Sigmoid colon (tissue), 7 donors: ENCODE results near the gene TUBG2. TPM values are rescaled to one million over a fixed set of nuclear protein-coding genes. Genes with fewer than 3 reads are reported as not detected.

Experiments
- DNase-seq: peaks from one replicate; pipeline ENCODE4 v3.0.0-alpha.2; 2019
- H3K27ac ChIP-seq, 4 donors: fragments of 200-600 bp; sonication (generic); one replicate each; pipeline ENCODE4 v1.5.1; 2016 to 2019; ENCODE audit warnings: mild to moderate bottlenecking in 1 of 4
- H3K27me3 ChIP-seq, 3 donors: fragments of 200-600 bp; sonication (generic); one replicate each; pipeline ENCODE4 v1.5.1; 2019; ENCODE audit warnings: mild to moderate bottlenecking in 1 of 3
- H3K36me3 ChIP-seq, 4 donors: fragments of 200-600 bp; sonication (generic); one replicate each; pipeline ENCODE4 v1.5.1; 2016 to 2019
- H3K4me1 ChIP-seq, 4 donors: fragments of 200-600 bp; sonication (generic); one replicate each; pipeline ENCODE4 v1.5.1; 2017 to 2019
- H3K4me3 ChIP-seq, 4 donors: fragments of 200-600 bp; sonication (generic); one replicate each; pipeline ENCODE4 v1.5.1; 2017 to 2019; ENCODE audit warnings: mild to moderate bottlenecking in 2 of 4, moderate library complexity in 1 of 4
- H3K9me3 ChIP-seq, 4 donors: fragments of 200-600 bp in 3 of 4; sonication (generic) in 3 of 4; one replicate each; pipeline versions ENCODE4 v1.5.1 to v1.6.1; 2013 to 2019
- CTCF ChIP-seq, 4 experiments: fragments of 450-650 bp in 3 of 4; fragments of 200-600 bp in 1 of 4; IDR thresholded peaks; one replicate each; pipeline ENCODE4 v1.5.1; 2016 to 2019; ENCODE audit warnings: antibody characterized with exemption in 4 of 4, mild to moderate bottlenecking in 3 of 4, moderate library complexity in 2 of 4
- EP300 ChIP-seq, 4 donors: sonication (generic); formaldehyde crosslinking; IDR thresholded peaks; one replicate each; pipeline ENCODE4 v1.6.1; 2017; ENCODE audit warnings: antibody characterized with exemption in 4 of 4
- POLR2A ChIP-seq, 2 donors: fragments of 450-650 bp; IDR thresholded peaks; one replicate each; pipeline ENCODE4 v1.6.1; 2016; ENCODE audit warnings: antibody characterized with exemption in 2 of 2, mild to moderate bottlenecking in 2 of 2, moderate library complexity in 2 of 2
- POLR2AphosphoS5 ChIP-seq, 4 donors: sonication (generic); formaldehyde crosslinking; IDR thresholded peaks; one replicate each; pipeline ENCODE4 v1.6.1; 2017; ENCODE audit warnings: antibody characterized with exemption in 4 of 4
- WGBS, 2 donors: extraction: QIAGEN DNeasy Blood & Tissue Kit; methylation state at CpG; one replicate each; pipeline ENCODE4 v1.1.7; 2013; 5-methylcytosine and 5-hydroxymethylcytosine counted together
- intact Hi-C: fragments of 100-400 bp; cut with DNase I; formaldehyde crosslinking; loops from one replicate; pipeline ENCODE4 v1.15.1; 2023
- polyA plus RNA-seq, 3 donors: library from polyadenylated mRNA; stranded (reverse); fragments of 200-250 nt; gene quantifications; one replicate each; pipeline ENCODE4 v1.2.3, GENCODE V29; 2013
- total RNA-seq, 4 donors: library from RNA; depleted of rRNA; stranded (reverse); fragments of >200 nt; gene quantifications; one replicate each; pipeline ENCODE4 v1.1.0, GENCODE V29; 2016
- donor health status: healthy with polysubstance abuse.
- donor health status: Bipolar disorder and iron deficiency.
- donor health status: healthy.

TUBG2 gene
- total and polyA plus RNA-seq, 7 donors = 1.2 to 57.3 (median 28.0) TPM

- Histone ChIP-seq H3K4me3 (no peak overlapping the region), H3K36me3 (no peaks in the 10 kb centered on the region), H3K27ac (no peak overlapping the region), H3K9me3 (no peaks in the 10 kb centered on the region), H3K27me3 (no peaks in the 10 kb centered on the region), H3K4me1 (no peaks in the 10 kb centered on the region)
- TF ChIP-seq CTCF (IDR thresholded peaks at IDR 0.05) = no peak
- TF ChIP-seq EP300 (IDR thresholded peaks at IDR 0.05) = no peak
- intact Hi-C loops = no loop called here
- WGBS, 2 donors = 75 to 80% methylated on average over 3 of the region's 3 CpGs
- no peak for DNase-seq
Observed at GRCh38 chr17:42629411-42630009, 29.6 kb upstream of the TUBG2 start.

- Histone ChIP-seq H3K4me3 (no peak overlapping the region), H3K4me1 (no peaks in the 10 kb centered on the region), H3K36me3 (no peaks in the 10 kb centered on the region), H3K27ac (no peak overlapping the region), H3K27me3 (no peaks in the 10 kb centered on the region), H3K9me3 (no peaks in the 10 kb centered on the region)
- intact Hi-C loops = no loop called here
- TF ChIP-seq CTCF (IDR thresholded peaks at IDR 0.05) (no peak), EP300 (IDR thresholded peaks at IDR 0.05) (no peak), POLR2A (IDR thresholded peaks at IDR 0.05) (no peak), POLR2AphosphoS5 (IDR thresholded peaks at IDR 0.05) (no peak)
- 49 to 77% methylated on average over 9 of the region's 9 CpGs for WGBS, 2 donors
- no peak for DNase-seq
Observed at GRCh38 chr17:42632949-42633444, 26.1 kb upstream of the TUBG2 start.

- intact Hi-C loops = no loop called here
- H3K27ac ChIP-seq = no peak overlapping the region
- H3K4me3 ChIP-seq = no peak overlapping the region
- 78 to 81% methylated on average over 6 of the region's 7 CpGs for WGBS, 2 donors
- DNase-seq = no peak
- no peaks in the 10 kb centered on the region for H3K36me3 ChIP-seq
- no peaks in the 10 kb centered on the region for H3K9me3 ChIP-seq
- H3K27me3 ChIP-seq = no peaks in the 10 kb centered on the region
- H3K4me1 ChIP-seq = no peaks in the 10 kb centered on the region
- TF ChIP-seq CTCF (IDR thresholded peaks at IDR 0.05) = no peak
- TF ChIP-seq EP300 (IDR thresholded peaks at IDR 0.05) = no peak
- TF ChIP-seq POLR2A (IDR thresholded peaks at IDR 0.05) = no peak
Observed at GRCh38 chr17:42639525-42640113, 19.5 kb upstream of the TUBG2 start.

- H3K4me3 ChIP-seq = no peak overlapping the region
- no peaks in the 10 kb centered on the region for H3K27me3 ChIP-seq
- no peaks in the 10 kb centered on the region for H3K4me1 ChIP-seq
- no peak overlapping the region for H3K27ac ChIP-seq
- TF ChIP-seq CTCF (IDR thresholded peaks at IDR 0.05) (no peak), POLR2A (IDR thresholded peaks at IDR 0.05) (no peak), POLR2AphosphoS5 (IDR thresholded peaks at IDR 0.05) (no peak), EP300 (IDR thresholded peaks at IDR 0.05) (no peak)
- H3K9me3 ChIP-seq = no peaks in the 10 kb centered on the region
- no peak for DNase-seq
- intact Hi-C loops = no loop called here
- 92% methylated on average over 4 of the region's 4 CpGs for WGBS, 2 donors
- no peaks in the 10 kb centered on the region for H3K36me3 ChIP-seq
Observed at GRCh38 chr17:42640121-42640520, 19.0 kb upstream of the TUBG2 start.

GRCh38 chr17:42642336-42642735 lies 16.7 kb upstream of the TUBG2 start:
- TF ChIP-seq CTCF (IDR thresholded peaks at IDR 0.05) (no peak), POLR2AphosphoS5 (IDR thresholded peaks at IDR 0.05) (no peak), EP300 (IDR thresholded peaks at IDR 0.05) (no peak), POLR2A (IDR thresholded peaks at IDR 0.05) (no peak)
- no peak overlapping the region for H3K4me3 ChIP-seq
- no peak for DNase-seq
- H3K4me1 ChIP-seq = no peaks in the 10 kb centered on the region
- intact Hi-C loops = no loop called here
- WGBS, 2 donors = 25 to 34% methylated on average over 2 of the region's 2 CpGs
- no peaks in the 10 kb centered on the region for H3K36me3 ChIP-seq
- H3K27me3 ChIP-seq = no peaks in the 10 kb centered on the region
- H3K9me3 ChIP-seq = no peaks in the 10 kb centered on the region
- H3K27ac ChIP-seq = no peak overlapping the region
